ENCODE data around the gene MYH8. TPM values are rescaled to one million over a fixed set of nuclear protein-coding genes. Genes with fewer than 3 reads are reported as not detected.

MYH8 gene
- total RNA-seq, 1 donor from 2014 or later, result not detected

DNA sequence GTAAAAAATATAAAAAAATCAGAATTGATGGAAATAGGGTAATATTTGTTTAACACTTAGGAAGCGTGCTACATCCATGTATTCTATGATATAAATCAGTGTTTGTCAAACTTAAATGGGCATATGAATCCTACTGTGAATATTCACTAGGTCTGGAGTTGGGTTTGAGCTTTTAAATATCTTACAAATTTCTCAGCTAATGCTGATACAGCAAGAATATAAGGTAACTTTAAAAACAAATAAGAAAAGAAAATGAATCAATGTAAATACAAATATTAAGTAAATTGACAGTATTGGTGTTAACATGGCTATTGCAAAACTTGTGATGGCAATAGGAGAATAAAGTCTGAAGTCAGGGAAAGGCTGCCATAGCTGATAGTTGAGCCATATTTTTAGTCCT, 52.5 kb downstream of the MYH8 start:
- no peaks in the 10 kb centered on the region for H3K36me3 Mint-ChIP-seq (ENCODE audit: low read depth, unreplicated experiment)
- H3K27me3 Mint-ChIP-seq (ENCODE audit: unreplicated experiment), result no peaks in the 10 kb centered on the region
- H3K27ac Mint-ChIP-seq (ENCODE audit: unreplicated experiment), result no peak overlapping the region
- no peaks in the 10 kb centered on the region for H3K4me1 Mint-ChIP-seq (ENCODE audit: unreplicated experiment)
- no peak for DNase-seq (ENCODE audit: low spot score)
- H3K9me3 Mint-ChIP-seq (ENCODE audit: unreplicated experiment), result no peaks in the 10 kb centered on the region
- TF ChIP-seq CTCF (IDR thresholded peaks at IDR 0.05; ENCODE audit: unreplicated experiment), result no peak
- no peak overlapping the region for H3K4me3 Mint-ChIP-seq (ENCODE audit: unreplicated experiment)

GRCh38 chr17:10368561-10368960, 53.2 kb downstream of the MYH8 start:
- Mint-ChIP-seq H3K4me3 (ENCODE audit: unreplicated experiment) (no peak overlapping the region), H3K36me3 (ENCODE audit: low read depth, unreplicated experiment) (no peaks in the 10 kb centered on the region), H3K27ac (ENCODE audit: unreplicated experiment) (no peak overlapping the region), H3K27me3 (ENCODE audit: unreplicated experiment) (no peaks in the 10 kb centered on the region), H3K9me3 (ENCODE audit: unreplicated experiment) (no peaks in the 10 kb centered on the region), H3K4me1 (ENCODE audit: unreplicated experiment) (no peaks in the 10 kb centered on the region)
- TF ChIP-seq CTCF (IDR thresholded peaks at IDR 0.05; ENCODE audit: unreplicated experiment), result no peak
- DNase-seq (ENCODE audit: low spot score), result no peak

GRCh38 chr17:10360578-10360977, 61.2 kb downstream of the MYH8 start:
- Mint-ChIP-seq H3K27ac (ENCODE audit: unreplicated experiment) (no peak overlapping the region), H3K9me3 (ENCODE audit: unreplicated experiment) (no peaks in the 10 kb centered on the region), H3K36me3 (ENCODE audit: low read depth, unreplicated experiment) (no peaks in the 10 kb centered on the region), H3K4me3 (ENCODE audit: unreplicated experiment) (no peak overlapping the region), H3K4me1 (ENCODE audit: unreplicated experiment) (no peaks in the 10 kb centered on the region), H3K27me3 (ENCODE audit: unreplicated experiment) (no peaks in the 10 kb centered on the region)
- no peak for TF ChIP-seq CTCF (IDR thresholded peaks at IDR 0.05; ENCODE audit: unreplicated experiment)
- DNase-seq (ENCODE audit: low spot score), result no peak

DNA sequence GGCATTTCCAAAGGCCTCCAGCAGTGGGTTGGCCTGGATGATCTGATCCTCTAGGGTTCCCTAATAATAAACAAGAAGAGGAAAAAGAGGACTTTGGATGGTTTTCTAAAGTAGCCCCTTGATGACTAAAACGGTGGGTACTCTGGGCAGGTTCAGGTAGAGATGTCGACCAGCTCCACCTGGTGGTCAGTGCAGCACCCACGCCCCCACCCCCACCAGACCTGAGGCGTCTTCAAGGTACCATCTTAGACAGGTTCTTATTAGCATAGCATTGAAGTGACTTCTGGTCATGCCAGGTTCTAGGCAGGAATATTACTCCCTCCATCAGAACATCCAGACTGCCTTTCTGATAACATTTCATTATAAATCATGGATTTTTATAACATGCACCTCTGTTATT, 64.0 kb downstream of the MYH8 start:
- peak; percentile 61 for TF ChIP-seq CTCF (IDR thresholded peaks at IDR 0.05; ENCODE audit: unreplicated experiment)
- no peaks in the 10 kb centered on the region for H3K27me3 Mint-ChIP-seq (ENCODE audit: unreplicated experiment)
- no peaks in the 10 kb centered on the region for H3K9me3 Mint-ChIP-seq (ENCODE audit: unreplicated experiment)
- no peak overlapping the region for H3K27ac Mint-ChIP-seq (ENCODE audit: unreplicated experiment)
- no peaks in the 10 kb centered on the region for H3K36me3 Mint-ChIP-seq (ENCODE audit: low read depth, unreplicated experiment)
- peak; percentile 32 for DNase-seq (ENCODE audit: low spot score)
- H3K4me1 Mint-ChIP-seq (ENCODE audit: unreplicated experiment), result no peaks in the 10 kb centered on the region
- no peak overlapping the region for H3K4me3 Mint-ChIP-seq (ENCODE audit: unreplicated experiment)

GRCh38 chr17:10354651-10355050, 67.1 kb downstream of the MYH8 start:
- Mint-ChIP-seq H3K27ac (ENCODE audit: unreplicated experiment) (no peak overlapping the region), H3K27me3 (ENCODE audit: unreplicated experiment) (no peaks in the 10 kb centered on the region), H3K9me3 (ENCODE audit: unreplicated experiment) (no peaks in the 10 kb centered on the region), H3K4me3 (ENCODE audit: unreplicated experiment) (no peak overlapping the region), H3K4me1 (ENCODE audit: unreplicated experiment) (no peaks in the 10 kb centered on the region), H3K36me3 (ENCODE audit: low read depth, unreplicated experiment) (no peaks in the 10 kb centered on the region)
- no peak for DNase-seq (ENCODE audit: low spot score)
- TF ChIP-seq CTCF (IDR thresholded peaks at IDR 0.05; ENCODE audit: unreplicated experiment), result no peak
